GM21717 (cell line): ENCODE data around the gene CDT1.

Experiments used
- ATAC-seq: cut with Tn5 transposase; IDR thresholded peaks from one replicate; pipeline ENCODE4 v1.9.1; 2021; ENCODE audit warnings: mild to moderate bottlenecking, moderate library complexity; ENCODE audit not compliant: unreplicated experiment

Gene CDT1

DNA sequence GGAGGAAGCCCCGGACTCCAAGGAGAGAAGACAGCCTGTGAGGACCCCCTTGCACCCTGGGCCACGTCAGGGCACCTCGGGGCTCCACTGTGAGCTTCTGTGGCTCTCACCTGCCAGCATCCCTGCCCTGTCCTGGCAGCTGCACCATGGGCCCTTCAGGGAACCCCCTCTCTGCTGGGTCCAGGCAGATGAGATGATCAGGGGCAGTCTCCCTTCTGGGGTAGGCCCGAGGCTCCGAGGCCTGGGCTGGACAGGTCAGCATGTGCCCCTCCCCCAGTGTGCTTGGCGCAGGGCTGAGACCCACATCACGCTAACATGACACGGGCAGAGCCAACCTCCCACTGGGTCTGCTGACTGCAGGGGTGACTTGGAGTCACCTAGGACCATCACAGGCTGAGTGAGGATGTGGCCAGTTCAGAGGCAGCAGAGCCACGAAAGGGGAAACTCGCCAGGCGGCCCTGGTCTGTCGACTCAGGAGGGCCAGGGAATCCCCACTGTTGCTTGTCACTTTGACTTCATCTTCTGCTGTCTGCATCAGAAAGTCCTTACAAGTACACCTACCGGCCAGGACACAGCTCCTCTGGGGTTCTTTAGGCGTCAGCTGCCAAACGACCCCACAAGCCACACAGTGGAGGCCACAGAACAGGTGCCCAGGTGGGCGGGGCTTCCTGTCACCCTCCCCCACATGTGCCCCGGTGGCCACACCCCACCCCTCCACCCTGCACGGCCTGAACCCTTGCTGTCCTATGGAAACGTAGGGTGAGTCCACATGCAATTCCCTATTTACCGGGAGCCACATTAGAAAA lies 50.9 kb downstream of the CDT1 start:
- no peak for ATAC-seq

DNA sequence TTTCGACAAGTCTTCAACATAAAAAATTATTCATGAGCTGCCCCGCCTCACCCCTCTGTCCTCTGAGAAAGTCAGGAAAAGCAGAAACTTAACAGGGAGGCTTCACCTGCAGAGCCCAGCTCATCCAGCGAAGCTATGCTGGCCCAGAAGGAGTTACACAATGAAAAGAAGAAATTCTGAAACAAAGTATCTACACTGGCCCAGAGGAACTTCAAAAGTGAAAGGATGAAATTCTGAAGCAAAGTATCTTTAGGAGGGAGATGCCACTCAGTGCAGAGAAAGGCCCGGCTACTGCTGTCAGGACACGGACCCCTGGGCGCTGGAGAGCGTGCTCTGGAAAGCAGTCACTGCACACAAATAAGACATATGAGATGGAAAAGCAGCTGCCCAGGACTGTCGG lies 51.6 kb downstream of the CDT1 start:
- ATAC-seq, result no peak

DNA sequence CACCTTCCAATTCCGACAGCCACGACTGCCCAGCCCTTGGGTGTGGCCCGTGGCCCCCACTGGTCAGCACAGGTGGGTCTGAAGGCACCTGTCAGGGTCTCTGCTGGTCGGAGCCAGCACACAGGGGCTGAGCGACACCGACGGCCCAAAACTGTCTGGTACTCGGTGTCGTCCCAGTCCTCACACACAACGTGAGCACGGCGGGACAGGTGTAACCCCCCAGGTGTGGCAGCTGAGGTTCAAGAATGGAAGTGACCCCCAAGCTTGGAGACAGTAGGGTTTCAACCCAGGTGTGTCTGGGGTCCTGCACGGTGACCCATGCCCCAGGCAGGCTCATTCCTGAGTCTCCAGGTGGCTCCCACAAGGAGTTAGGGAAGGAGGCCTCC lies 52.1 kb downstream of the CDT1 start:
- no peak for ATAC-seq

DNA sequence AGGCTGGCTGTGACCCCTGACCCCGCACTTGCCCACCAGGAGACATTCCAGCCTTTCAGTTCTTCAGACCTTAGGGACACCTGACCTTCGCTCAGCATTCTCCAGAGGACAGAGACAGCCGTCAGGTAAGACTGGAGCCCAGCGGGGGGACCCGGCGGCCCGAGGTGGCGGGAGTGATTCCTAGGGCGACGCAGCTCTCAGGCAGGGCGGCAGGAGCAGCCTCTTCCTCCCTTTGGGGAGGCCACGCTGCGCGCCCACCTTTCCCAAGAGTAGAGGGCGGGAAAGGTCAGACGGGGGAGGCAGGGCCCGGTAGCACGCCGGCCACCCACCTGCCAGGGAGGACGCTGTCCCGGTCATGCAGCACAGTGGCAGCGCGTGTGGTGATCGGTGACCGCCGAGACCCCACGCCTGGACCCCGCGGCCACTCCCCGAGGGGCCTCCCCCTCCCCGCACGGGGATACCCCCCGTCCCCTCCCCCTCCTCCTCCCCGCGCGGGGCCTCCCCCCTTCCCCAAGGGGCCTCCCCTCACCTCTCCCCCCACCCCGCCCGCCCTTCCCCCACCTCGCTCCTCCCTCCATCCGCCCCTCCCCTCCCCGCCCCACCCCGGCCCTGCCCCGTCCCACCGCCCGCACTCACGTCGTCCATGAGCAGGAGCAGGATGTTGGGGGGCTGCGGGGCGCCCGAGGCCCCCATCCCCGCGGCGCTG lies 52.7 kb downstream of the CDT1 start:
- no peak for ATAC-seq

DNA sequence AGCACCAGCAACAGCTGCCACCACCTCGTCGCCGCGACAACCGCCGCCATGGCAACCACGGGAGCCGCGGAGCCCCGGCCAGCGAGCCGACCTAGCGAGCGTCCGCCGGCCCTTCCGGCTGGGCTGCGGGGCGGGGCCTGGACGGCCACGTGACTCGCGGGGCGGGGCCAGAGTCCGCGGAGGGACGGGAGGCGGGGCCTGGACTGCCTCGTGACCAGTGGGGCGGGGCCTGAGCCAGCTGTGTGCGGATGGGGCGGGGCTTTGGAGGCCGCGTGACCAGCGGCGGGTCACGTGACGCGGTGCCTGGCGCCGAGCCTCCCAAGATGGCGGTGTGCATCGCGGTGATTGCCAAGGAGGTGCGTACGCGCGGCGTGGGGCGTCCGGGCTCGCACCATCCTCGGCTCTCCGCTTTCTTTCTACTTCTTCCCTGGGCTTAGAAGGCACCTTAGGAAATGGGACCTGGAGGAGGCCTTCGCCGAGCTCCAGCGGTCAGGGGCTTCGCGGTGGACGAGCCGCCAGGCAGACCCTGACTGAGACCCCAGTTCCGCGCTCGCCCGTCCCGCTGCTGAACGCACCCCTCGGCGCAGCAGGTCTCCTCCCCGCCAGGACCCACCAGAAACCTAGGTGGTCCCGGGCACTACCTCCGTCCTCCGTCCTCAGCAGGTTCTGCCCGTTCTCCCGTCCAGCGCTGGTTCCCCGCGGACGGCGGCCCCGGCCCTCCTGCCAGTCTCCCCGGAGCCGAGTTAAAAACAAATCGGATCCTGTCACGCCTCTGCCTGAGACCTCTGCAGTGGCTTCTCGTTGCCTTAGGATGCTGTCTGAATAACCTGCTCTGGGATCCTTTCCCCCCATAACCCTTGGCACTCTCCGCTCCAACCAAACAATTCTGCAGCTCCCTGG lies 53.5 kb downstream of the CDT1 start, which contains the start of the genes GALNS and TRAPPC2L:
Gene GALNS (minus strand): TSS at position 120 of the 900 bp plus-strand sequence. CDS start 70 bp downstream, at position 50.
Gene TRAPPC2L (plus strand): TSS at position 300 of the 900 bp plus-strand sequence. CDS start 24 bp downstream, at position 324.
- peak; percentile 79 for ATAC-seq

DNA sequence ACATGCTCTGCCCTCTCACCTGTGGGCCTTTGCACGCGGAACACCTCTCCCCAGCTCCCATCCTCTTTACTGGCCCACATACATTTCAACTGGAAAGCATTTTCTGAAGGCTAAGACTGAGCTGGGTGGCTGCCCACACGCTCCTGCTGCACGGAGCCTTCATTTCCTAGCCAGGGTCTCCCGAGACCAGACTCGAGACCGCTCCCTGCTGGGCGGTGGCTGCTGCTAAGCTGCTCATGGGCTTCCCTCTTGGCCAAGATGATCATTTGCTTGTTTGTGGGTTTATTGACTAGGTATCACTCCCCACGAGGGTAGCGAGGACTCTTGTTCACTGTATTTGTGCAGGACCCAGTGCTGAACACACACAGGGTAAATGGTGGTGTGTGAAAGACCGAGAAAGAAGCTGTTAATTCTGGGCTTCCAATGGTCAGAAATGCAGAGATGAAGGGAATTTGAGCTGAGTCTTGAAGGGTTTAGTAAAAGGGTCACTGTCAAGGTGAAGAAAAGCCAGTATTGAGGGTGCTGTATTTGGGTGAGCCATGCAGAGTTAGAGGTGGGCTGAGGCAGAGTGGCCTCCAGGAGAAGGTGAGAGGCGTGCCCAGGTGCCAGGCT lies 54.2 kb downstream of the CDT1 start:
- ATAC-seq, result no peak
